ENCODE data around the gene ZBTB8A. TPM values are rescaled to one million over a fixed set of nuclear protein-coding genes. Genes with fewer than 3 reads are reported as not detected.
"Not testable (repeated sequence)": the region's sequence is repeated elsewhere in the genome, so short reads cannot be mapped to it uniquely, and the experiment has no call there.

ZBTB8A gene
- total RNA-seq, 2 donors from 2014 or later: 3.0 to 4.7 TPM

DNA sequence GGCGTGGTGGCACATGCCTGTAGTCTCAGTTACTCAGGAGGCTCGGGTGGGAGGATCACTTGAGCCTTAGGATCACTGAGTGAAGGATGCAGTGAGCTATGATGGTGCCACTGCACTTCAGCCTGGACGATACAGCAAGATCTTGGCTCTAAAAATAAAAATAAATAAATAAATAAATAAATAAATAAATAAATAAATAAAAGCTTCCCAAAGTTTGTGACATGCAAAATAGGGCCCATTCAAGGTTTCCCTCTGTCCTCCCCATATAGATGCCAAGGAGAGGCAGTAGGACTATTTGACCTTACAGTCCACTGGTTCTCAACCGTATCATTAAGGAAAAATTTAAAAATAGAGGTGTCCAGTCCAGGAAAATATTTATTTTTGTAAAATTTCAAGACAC is 70.0 kb downstream of the ZBTB8A start:
- no peak for DNase-seq
- intact Hi-C loops (cut with DNase I): no loop called here
- no peak for ATAC-seq

DNA sequence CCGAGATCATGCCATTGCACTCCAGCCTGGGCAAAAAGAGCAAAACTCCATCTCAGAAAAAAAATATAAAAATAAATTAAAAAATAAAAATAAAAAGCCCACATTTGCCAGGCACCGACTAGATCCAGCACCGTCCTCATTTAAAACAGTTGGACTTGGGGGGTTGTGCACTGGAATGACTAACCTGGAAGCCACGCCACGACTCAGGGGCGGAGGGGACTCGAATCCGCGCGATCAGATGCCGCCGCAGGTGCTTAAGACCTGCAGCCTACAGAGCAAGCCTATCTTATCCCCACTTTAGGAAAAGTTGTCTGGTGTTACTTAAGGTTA is 72.6 kb downstream of the ZBTB8A start:
- intact Hi-C loops (cut with DNase I): no loop called here
- DNase-seq (no peak), ATAC-seq (no peak)

DNA sequence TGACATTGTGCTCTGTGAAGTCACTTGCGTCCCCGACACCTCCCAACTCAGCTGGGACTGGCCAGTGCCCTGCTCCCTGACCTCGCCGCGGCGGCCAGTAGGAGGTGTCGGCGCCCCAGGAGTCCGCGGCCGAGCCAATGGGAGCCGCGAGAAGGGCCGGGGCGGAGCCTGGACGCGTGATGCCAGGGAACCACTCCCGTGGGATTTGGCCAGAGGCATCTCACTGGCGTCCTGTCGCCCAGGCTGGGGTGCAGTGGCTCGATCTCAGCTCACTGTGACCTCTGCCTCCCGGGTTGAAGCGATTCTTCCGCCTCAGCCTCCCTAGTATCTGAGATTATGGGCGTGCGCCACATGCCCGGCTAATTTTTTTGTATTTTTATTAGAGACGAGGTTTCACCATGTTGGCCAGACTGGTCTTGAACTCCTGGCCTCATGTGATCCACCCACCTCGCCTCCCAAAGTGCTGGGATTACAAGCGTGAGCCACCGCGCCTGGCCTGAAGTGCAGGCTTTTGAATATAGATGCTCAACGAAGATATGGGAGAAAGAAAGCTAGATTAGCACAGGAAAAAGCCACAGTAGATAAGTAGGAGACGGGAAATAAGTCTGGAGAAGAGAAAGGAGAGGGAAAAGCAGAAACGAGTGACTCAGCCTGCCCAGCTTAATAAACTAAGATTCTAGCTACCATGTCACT is 73.1 kb downstream of the ZBTB8A start:
- ATAC-seq: peak; percentile 100
- peak; percentile 91 for DNase-seq
- intact Hi-C loops (cut with DNase I): no loop called here

DNA sequence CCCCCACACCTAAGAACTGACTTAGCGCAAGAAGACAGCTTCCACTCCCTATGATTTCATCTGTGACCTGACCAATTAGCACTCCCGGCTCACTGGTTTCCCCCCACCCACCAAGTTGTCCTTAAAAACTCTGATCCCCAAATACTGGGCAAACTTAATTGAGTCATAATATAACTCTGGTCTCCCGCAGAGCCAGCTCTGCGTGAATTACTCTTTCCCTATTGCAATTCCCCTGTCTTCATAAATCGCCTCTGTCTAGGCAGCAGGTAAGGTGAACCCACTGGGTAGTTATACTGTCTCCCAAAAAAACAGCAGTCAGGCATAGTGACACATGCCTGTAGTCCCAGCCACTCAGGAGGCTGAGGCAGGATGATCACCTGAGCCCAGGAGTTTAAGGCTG is 74.2 kb downstream of the ZBTB8A start:
- ATAC-seq (no peak), DNase-seq (no peak)
- intact Hi-C loops (cut with DNase I): no loop called here

DNA sequence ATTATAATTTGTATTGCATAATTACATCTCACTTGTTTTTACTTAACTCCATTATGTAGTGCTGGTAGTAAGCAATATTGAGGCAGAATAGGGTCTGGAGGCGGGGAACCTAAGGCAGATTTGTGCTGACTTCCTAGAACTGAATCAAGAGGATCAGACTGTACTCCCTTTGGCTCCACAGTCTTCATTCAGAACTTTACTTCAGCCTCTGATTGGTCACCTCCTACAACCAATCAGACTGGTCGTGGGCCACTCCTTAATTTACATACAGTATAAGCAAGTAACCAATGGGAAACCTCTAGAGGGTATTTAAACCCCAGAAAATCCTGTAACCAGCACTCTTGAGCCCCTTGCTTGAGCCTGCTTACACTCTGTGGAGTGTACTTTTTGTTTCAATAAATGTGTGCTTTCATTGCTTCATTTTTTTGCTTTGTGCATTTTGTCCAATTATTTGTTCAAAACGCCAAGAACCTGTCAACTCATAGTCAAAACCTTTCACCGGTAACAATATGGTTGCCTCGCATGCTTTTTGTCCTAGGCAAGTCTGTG is 79.5 kb downstream of the ZBTB8A start:
- ATAC-seq (no peak), DNase-seq (no peak)
- intact Hi-C loops (cut with DNase I): no loop called here

DNA sequence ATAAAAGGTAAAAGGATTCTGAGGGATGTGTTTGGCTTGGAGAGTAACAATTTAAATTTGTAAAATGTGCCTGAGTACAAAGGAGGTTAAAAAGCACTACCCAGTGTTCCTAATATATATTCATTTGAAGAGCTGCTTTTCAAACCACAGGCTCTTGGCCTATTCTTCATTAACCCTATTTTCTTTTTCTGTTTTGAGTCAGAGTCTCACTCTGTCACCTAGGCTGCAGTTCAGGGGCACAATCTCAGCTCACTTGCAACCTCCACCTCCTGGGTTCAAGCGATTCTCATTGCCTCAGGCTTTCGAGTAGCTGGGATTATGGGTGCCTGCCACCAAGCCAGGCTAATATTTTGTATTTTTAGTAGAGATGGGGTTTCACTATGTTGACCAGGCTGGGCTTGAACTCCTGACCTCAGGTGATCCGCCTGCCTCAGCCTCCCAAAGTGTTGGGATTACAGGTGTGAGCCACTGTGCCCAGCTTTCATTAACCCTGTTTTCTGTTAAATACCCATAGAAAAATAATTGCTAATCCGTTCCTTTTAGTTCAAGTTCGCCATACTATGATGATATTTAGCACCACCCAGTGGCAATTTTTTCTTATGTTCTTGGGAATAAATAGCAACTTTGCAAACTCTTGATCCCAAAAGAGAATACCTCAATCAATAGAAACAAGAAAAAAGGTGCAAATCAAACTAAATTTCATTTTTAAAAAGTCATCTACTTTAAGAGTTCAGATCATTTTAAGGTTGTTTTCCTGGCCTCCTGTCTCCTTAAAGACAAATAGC is 80.7 kb downstream of the ZBTB8A start:
- ATAC-seq (no peak), DNase-seq (no peak)
- intact Hi-C loops (cut with DNase I): loop anchor here in 1 of 2 donors (10.0 kb wide), 1 partner anchor 165 kb away; no protein-coding TSS in a partner anchor

DNA sequence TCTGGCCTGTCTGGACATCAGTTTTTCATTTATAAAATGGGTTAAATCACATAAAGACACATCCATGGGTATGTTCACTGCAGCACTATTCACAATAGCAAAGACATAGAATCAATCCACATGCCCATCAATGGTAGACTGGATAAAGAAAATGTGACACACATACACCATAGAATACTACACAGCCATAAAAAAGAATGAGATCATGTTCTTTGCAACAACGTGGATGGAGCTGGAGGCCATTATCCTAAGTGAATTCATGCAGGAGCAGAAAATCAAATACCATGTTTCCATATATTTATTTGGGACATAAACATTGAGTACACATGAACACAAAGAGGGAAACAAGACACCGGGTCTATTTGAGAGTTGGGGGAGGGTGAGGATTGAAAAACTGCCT is 83.0 kb downstream of the ZBTB8A start:
- no peak for ATAC-seq
- no peak for DNase-seq
- intact Hi-C loops (cut with DNase I): loop anchor here in 1 of 2 donors (10.0 kb wide), 1 partner anchor 167 kb away; no protein-coding TSS in a partner anchor

DNA sequence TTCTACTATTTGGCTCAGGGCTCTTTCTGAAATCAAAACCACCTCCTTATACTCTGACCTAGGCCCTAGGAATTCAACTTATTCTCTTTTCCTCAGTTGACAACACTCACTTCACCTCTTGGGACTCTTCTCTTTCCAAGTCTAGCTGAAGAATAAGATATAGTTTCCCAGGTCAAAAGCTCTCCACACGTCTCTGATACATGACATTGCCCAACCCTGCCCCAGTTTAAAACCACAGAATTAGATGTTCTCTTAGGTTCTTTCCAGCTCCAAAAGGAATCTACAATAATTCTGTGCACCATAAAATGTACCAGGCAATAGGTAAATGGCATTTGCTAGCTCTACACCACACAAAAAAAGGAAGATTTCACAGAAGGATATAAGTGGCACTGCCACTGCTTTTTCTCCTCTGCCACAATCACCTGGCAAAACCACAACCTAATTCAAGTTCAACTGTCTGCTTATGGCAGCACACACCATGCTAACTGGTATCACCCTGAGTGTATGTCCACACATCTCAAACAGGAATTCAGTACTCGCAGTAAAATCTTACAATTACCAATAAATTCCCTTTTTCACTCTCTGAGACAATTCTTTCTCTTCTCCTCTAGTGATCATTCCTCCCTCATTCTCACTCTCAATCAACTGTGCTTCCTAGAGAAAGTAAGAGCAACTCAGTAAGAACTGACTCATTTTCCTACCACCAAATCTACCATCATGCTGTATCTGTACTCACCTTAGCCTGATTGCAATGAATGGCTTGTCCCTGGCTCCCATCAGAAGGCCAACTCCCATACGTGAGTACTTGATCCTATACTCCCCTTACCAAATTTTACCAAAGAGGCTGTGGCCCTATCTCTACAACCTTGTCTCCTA is 83.8 kb downstream of the ZBTB8A start:
- ATAC-seq: no peak
- no peak for DNase-seq
- intact Hi-C loops (cut with DNase I): loop anchor here in 1 of 2 donors (10.0 kb wide), 1 partner anchor 168 kb away; no protein-coding TSS in a partner anchor

DNA sequence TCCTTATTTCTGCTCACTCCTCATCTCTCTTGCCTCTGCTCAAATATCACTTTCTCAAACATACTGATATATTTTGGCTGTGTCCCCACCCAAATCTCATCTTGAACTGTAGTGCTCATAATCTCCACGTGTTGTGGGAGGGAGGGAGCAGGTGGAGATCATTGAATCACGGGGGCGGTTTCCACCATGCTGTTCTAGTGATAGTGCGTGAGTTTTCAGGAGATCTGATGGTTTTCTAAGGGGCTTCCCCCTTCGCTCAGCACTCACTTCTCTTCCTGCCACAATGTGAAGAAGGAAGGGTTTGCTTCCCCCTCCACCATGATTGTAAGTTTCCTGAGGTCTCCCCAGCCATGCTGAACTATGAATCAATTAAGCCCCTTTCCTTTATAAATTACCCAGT is 84.5 kb downstream of the ZBTB8A start:
- intact Hi-C loops (cut with DNase I): loop anchor here in 1 of 2 donors (10.0 kb wide), 1 partner anchor 169 kb away; no protein-coding TSS in a partner anchor
- DNase-seq: no peak
- no peak for ATAC-seq

DNA sequence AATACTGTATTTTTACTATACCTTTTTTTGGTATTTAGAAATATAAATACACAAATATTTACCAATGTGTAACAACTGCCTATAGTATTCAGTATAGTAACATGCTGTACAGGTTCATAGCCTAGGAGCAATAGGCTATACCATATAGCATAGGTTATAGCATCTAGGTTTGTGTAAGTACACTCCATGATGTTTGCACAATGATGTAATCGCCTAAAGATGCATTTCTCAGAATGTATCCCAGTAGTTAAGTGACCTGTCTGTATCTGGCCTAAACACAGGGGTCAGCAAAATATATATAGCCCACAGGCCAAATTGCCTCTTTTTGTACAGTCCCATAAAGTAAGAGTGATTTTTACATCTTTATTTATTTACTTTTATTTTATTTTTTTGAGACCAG is 86.9 kb downstream of the ZBTB8A start:
- intact Hi-C loops (cut with DNase I): loop anchor here in 1 of 2 donors (10.0 kb wide), 1 partner anchor 171 kb away; no protein-coding TSS in a partner anchor
- no peak for ATAC-seq
- no peak for DNase-seq

DNA sequence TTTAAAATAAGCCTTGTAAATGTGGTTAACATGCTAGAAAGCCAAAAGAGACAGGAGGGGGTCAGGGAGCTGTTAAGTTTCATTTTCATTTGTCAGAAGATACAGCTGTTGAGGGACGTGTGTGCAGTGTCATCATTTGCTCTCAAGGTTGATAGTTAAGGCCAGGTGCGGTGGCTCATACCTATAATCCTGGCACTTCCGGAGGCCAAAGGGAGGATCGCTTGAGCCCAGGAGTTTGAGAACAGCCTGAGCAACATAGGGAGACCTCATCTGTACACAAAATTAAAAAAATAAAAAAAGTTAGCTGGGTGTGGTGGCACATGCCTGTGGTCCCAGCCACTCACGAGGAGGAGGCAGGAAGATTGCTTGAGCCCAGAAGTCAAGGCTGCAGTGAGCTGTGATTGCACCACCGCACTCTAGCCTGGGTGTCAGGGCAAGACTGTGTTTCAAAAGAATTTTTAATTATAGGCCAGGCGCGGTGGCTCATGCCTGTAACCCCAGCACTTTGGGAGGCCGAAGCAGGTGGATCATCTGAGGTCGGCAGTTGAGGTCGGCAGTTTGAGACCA is 88.5 kb downstream of the ZBTB8A start:
- intact Hi-C loops (cut with DNase I): loop anchor here in 1 of 2 donors (10.0 kb wide), 1 partner anchor 173 kb away; no protein-coding TSS in a partner anchor
- DNase-seq: no peak
- no peak for ATAC-seq

DNA sequence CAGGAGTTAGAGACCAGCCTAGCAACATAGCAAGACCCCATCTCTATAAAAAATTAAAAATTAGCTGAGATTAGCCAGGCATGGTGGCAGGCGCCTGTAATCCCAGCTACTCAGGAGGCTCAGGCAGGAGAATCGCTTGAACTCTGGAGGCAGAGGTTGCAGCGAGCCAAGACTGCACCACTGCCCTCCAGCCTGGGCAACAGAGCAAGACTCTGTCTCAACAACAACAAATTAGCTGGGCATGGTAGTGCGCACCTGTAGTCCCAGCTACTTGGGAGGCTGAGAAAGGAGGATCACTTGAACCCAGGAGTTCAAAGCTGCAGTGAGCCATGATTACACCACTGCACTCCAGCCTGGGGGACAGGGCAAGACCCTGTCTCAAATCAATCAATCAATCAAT is 90.9 kb downstream of the ZBTB8A start:
- intact Hi-C loops (cut with DNase I); DNase-seq; ATAC-seq: not testable (repeated sequence)

DNA sequence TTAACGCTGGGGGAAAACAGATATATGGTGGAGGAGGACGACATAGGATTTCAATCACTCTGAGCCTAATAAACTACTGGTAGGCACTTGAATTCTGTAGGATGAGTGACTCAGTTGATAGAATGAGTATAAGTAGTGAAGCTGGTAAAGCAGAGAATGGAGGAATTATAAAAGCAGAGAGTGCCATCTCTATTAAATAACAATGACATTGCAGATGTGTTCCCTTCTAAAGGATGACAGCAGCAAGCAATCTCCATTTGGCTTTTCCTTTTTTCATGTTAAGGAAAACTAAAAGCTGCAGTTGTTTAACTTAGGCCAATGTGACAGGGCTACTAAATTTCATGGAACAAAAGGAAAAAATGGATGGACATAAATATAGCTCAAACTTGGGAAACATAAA is 93.6 kb downstream of the ZBTB8A start:
- no peak for ATAC-seq
- DNase-seq: no peak
- intact Hi-C loops (cut with DNase I): no loop called here

DNA sequence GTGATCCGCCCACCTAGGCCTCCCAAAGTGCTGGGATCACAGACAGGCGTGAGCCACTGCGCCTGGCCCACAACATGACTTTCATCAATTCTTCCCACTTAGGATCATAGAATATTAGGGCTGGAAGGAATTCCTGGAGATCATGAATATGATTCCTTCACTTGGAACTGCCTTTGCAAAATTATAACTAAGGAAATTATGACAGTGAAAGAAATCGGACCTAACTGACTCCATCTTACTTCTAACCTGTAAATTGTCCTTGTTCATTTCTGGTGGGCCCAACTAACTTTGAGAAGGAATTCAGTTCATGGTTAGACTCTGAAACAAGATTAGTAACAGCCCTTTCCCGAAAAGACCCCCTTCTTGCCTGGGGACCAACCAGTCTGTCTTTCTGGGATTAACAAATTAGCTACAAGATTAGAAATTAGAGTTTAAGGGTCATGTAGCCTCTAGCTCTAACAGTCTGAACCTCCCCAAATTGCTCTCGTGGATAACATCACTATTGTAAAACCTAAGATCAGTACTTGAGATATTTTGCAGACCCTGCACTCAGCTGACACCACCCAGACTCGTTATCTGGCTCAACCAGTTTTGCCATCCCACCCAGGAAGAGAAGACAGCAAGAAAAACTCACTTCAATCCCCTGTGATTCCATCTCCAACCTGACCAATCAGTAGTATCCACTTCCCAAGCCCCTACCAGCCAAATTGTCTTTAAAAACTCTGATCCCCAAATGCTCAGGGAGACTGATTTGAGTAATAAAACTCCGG is 96.5 kb downstream of the ZBTB8A start:
- intact Hi-C loops (cut with DNase I): no loop called here
- no peak for DNase-seq
- ATAC-seq: no peak

DNA sequence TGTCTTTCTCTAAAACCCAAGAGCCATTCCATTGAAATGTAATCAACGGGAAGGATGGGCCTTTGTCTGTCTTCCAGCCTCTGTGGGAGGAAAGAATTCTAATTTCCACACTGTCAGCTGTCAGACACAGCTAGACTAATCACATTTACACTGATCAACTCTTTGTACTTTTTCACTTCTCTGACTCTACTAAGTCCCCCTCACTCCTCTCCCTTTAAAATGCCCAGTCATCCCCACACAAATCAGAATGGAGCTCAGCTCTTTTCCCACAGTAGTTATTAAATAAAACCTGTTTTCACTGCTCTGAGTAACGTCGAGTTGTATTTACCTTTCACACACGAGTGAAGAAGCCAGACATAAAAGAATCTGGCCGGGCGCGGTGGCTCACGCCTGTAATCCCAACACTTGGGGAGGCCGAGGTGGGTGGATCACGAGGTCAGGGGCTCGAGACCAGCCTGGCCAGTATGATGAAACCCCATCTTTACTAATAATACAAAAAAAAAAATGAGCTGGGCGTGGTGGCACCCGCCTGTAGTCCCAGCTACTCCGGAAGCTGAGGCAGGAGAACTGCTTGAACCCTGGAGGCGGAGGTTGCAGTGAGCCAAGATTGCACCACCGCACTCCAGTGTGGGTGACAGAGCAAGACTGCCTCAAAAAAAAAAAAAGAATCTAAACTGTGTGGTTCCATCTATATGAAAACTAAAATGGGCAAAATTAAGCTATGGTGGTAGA is 97.9 kb downstream of the ZBTB8A start:
- DNase-seq (no peak), ATAC-seq (no peak)
- intact Hi-C loops (cut with DNase I): no loop called here

DNA sequence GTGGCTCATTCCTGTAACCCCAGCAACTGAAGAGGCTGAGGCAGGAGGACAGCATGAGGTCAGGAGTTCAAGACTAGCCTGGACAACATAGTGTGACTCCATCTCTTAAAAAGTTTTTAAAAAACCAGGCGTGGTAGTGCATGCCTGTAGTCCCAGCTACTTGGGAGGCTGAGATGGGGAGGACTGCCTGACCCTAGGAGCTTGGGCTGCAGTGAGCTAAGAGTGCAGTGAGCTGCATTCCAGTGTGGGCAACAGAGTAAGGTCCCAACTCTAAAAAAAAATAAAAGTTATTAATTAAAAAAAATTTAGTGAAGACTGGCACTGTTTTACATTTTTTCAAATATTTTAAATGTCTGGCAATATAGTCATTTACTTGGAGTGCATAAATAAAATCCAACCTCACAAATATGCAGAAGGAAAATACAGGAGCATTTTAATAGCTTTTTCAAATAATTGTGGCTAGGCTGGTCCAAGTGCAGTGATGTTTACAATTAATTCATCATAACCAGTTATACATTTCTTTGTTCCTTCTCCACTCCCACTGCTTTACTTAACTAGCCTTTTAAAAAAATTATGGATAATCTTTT is 100.4 kb downstream of the ZBTB8A start:
- intact Hi-C loops (cut with DNase I): no loop called here

DNA sequence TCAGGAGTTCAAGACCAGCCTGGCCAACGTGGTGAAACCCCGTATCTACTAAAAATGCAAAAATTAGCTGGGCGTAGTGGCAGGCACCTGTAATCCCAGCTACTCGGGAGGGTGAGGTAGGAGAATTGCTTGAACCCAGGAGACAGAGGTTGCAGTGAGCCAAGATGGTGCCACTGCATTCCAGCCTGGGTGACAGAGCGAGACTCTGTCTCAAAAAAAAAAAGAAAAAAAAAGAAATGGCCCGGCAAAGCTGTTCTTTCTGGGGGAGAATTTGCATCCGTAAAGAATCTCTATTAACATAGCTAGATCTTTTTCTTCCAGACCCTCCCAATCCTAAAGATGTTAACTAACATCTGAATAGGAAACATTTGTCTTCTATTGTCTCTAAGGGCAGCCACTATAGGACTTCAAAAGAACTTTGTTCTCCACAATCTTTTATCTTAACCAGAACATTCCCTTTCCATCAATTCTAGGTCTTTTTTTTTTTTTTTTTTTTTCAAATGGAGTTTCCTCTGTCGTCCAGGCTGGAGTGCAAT is 103.1 kb downstream of the ZBTB8A start:
- DNase-seq; ATAC-seq; intact Hi-C loops (cut with DNase I): not testable (repeated sequence)

More for the DNA sequence above, 100.4 kb downstream of the ZBTB8A start:
- DNase-seq (no peak), ATAC-seq (no peak)
